ENCODE data around the gene CARMIL3.

CARMIL3 gene

DNA sequence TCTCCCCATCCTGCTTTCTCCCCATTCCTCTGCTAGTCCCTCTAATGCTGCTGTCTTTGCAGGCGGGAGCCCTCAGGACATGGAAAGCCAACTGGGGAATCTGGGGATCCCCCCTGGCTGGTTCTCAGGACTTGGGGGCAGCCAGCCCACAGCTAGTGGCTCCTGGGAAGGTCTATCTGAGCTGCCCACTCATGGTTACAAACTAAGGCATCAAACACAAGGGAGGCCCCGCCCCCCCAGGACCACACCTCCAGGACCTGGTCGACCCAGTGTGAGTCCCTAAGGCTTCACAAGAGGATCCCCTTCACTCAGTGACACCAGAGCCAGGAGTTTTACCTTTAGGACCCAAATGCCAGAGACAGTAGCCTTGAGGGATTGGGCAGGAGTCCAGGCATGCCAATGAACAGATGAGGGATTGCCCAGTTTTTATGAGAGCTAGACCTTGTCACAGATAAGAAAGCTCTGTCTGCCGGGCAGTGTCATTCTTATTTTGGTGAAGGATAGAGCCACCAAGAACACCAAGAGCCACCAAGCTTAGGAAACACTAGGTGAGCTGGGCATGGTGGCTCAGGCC, 11.5 kb downstream of the CARMIL3 start:
- no peak for DNase-seq (ENCODE audit: low read depth in 2 of 2)

DNA sequence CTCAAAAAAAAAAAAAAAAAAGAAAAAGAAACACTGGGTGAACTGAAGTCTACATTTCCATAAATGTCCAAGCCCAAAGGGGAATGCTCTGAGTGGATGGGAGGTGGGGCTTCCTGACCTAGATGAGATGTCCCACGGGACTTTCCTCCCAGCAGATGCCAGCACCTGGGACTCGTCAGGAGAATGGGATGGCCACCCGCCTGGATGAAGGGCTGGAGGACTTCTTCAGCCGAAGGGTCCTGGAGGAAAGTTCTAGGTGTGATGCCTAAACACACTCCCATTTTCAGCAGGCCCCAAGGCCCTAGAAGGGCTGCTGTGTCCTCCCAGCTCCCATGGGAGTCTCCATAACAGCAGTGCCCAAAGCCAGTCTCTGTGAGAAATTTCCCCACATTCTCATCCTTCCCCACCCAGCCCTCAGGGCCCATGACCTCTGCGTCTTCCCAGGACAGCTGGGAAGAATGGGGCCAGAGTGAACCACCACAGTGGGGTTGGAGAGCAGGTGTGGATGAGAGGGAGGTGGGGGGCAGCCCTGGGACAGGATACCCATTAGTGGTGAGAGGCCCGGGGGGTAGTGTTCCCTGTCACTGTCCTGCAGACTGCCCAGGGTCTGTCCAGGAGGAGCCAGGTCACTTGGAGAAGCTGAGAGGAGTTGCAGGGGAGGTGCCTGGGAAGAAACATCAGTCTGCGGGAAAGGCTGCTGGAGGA, 12.4 kb downstream of the CARMIL3 start:
- no peak for DNase-seq (ENCODE audit: low read depth in 2 of 2)

DNA sequence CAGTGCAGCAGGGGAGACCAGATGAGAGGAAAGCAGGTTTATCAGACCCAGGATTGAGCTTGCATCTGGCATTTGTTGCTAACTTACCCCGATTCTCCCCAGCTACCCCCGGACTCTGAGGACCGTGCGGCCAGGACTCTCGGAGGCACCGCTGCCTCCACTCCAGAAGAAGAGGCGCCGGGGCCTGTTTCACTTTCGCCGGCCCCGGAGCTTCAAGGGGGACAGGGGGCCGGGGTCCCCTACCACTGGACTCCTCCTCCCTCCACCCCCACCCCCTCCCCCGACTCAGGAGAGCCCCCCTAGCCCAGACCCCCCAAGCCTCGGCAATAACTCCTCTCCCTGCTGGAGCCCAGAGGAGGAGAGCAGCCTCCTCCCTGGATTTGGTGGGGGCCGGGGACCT, 13.0 kb downstream of the CARMIL3 start:
- DNase-seq (ENCODE audit: low read depth in 2 of 2) = no peak

DNA sequence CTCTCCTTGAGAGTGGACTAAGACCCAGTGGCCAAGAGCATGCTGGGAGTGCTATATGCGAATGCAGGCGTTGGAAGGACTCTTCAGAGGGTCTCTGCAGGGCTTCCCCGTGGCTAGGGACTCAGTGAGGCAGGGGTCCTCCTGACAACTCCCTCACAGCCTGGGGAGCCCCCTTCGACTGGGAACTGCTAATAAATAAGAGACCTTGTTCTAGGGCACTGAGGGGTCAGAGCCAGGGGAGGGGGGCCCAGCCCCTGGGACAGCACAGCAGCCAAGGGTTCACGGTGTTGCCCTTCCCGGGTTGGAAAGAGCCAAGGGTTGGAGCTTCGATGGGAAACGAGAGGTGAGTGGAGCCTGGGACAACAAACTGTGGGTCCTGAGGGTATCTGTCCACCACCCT, 13.6 kb downstream of the CARMIL3 start:
- DNase-seq (ENCODE audit: low read depth in 2 of 2) = no peak

DNA sequence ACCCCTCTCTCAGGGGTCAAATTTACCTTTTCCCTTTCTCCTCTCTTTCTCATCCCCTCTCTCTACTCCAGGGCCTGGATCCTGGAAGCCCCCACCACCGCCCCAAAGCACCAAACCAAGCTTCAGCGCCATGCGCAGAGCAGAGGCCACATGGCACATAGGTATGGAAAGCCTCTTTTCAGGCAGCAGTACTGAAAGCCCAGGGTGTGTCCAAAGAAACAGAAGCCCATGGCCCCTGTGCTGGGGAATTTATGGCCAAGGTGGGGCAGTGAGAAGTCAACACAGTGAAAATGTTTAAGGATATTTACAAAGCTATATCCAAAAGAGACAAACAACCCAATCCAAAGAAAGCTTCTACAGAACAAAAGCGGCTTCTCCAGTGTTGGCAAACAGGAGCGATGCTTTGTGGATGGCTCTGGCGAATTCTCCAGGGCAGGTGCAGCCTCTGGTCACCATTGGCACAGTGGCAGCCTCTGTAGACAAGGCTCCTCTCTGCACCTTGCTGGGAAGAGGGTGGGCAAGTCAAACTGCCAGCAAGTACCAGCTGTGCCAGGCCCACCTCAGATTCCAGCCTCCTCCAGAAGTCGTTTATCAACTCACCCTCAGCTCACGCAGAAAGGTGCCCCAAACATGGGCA, 14.8 kb downstream of the CARMIL3 start:
- DNase-seq (ENCODE audit: low read depth in 2 of 2) = no peak

DNA sequence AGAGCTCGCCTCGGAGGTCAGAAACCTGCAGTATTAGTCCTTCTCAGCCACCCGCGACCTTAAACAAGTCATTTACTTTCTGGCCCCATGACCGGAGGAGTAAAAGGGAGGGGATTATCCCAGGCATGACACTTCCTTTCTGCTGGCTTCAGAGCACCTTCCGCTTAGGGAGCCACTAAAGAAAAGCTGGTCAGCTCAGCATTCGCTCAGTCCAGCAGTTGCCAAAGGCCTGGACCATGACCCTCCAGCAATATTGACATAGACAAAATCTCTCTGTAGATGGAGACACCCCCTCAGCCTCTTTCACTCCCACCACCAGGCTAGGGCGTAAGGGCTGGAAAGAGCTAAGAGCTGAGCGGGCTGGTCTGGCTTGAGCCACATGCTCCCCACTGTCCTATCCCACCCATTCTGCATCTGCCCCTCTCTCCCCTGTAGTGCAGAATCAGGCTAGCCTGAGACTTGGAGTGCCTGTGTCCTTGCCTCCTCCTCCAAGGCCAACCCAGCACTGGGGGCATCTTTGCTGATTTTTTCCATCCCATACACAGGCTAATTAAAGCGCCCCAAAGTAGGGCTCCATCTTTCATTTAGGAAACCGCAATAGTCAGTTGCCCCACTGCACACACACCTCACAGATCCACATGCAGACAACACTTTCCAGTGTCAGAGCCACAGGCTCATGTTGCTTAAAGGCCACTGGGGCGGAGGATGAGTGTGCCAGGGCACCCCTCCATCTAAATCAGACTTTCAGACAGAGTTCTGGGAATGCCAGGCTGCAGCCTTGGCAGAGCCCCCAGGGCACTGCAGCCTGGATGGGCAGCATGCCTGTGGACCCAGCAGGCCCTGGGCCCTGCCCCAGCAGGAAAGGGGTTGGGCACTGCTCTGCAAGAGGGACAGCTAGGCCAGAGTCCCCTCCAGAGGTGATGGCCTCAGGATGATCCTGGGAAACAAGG, 15.6 kb downstream of the CARMIL3 start:
- no peak for DNase-seq (ENCODE audit: low read depth in 2 of 2)

DNA sequence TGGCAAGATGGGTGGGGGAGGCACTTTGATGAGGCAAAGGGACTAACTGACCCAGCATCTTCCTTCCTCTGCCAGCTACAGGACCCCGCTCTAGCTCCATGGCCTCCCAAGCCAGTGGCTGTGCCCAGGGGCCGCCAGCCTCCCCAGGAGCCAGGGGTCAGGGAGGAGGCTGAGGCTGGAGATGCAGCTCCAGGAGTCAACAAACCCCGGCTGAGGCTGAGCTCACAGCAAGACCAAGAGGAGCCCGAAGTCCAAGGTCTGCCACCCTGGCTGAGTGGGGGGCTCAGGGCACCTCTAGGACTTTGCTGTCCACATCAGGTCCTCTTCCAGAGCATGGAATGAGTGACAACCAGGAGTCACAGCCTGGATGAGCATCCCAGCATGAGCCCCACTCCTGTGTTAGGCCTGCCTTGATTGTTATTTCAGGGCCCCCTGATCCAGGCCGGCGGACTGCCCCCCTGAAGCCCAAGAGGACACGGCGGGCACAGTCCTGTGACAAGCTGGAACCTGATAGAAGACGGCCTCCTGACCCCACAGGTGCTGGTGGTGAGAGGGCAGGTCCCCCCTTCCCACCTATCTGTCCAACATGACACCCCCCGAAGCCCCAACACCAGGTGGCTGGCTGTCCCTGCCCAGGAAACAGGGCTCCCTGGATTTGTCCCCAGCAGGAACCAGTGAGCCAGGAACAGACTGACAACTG, 17.1 kb downstream of the CARMIL3 start:
- DNase-seq (ENCODE audit: low read depth in 2 of 2) = no peak

DNA sequence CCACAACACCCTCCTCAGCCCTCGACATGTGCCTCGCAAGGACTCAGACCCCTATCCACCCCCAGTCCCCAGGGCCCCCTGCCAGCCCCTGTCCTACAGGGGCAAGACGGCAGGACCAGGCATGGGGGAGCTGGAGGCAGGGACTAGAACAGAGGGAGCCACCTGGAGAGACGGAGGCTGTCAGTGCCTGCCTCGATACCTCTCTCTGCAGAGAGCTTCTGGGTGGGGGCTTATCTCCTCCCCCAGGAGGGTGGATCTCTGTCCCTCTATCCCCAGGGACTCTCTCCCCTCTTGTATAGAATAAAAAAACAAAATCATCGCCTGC, 17.6 kb downstream of the CARMIL3 start:
- no peak for DNase-seq (ENCODE audit: low read depth in 2 of 2)

DNA sequence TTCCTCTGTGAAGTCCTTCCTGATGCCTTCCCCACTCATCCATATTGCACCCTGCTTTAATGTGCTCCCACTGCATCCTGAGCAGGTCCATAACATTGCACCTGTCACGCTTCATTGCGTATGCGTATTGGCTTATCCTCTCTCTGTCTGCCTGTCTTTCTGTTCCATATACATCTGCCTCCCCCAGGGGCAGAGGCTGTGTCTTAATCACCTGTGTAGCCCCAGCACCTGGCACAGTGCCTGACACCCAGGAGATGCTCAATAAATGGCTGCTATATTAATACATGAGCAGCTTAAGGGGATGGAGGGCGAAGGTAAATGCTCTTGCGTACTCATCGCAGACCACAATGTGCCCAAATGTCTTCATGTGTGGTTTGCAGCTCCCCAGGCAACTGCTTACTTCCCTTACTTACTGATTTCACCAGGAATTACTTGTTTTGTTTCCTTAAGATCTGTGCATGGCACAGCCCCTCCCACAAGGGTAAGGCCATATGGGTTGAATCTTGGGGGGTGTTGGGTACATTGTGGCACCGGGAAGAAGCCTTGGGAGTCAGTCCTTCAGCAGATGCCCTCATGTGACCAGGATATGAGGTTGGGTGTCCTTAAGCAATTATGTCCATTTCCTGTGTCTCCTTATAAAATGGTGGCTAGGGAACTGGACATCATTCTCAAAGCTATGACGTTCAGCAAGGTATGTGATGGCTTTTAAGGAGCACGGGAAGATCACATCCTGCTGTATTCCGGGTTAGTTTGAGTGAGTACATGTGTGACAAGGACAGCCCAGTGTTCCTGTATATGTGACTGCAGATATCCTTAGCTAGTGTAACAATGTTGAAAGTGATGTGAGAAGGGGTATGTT, 18.7 kb downstream of the CARMIL3 start:
- no peak for DNase-seq (ENCODE audit: low read depth in 2 of 2)

DNA sequence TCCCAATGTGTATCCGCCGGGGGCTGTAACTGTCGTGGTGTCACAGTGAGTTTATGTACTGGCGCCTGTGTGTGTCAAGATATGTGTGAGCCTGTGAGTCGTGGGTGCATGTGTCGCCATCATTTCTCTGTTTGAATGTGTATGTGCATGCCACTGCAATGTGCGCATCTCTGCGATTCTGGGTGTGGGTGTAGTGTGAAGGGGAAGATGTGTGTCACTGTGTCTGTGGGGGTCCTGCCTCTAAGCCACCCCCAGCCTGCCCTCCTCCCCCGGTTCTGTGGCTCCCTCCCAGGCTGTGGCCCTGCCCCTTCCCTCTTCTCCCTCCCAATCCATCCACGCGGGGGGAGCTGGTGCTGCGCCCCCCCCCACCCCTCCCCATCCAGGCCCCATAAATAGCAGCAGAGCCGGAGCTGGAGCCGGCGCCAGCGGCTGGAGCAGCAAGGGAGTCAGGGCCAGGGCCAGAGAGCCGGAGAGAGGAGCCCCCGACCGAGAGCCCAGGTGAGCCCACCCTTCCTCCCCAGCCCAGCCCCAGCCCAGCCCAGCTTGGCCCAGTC, 19.4 kb downstream of the CARMIL3 start, which contains the start of gene CPNE6:
Gene CPNE6 (plus strand): TSS at position 419 of the 554 bp plus-strand sequence. CDS start 1,375 bp downstream, outside the sequence.
- no peak for DNase-seq (ENCODE audit: low read depth in 2 of 2)

DNA sequence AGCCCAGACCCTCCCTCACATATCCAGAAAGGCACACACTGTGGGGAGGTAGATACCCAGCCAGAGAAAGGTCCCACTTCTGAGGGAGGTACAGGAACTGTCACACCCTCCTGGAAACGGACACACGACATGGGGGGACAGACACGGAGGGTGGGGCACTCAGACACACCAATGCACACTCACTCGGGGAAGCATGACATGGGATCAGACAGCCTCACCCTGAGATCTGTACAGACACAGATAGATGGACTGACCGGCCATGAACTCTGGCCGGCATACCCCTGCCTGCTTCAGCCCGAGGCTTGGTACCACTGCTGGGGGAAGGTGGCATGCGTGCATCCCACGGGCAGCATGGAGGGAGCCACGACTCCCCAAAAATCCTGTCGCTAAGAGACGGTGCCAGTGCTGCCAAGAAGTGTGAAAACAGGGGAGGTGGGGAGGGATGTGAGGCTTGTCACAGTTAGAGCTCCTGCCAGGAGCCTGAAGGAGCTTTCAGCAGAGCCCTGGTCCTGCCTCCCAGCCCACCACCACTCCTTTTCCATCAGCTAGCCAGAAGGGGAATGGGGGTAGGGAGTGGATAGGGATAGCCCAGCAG, 20.1 kb downstream of the CARMIL3 start:
- DNase-seq (ENCODE audit: low read depth in 2 of 2) = no peak

DNA sequence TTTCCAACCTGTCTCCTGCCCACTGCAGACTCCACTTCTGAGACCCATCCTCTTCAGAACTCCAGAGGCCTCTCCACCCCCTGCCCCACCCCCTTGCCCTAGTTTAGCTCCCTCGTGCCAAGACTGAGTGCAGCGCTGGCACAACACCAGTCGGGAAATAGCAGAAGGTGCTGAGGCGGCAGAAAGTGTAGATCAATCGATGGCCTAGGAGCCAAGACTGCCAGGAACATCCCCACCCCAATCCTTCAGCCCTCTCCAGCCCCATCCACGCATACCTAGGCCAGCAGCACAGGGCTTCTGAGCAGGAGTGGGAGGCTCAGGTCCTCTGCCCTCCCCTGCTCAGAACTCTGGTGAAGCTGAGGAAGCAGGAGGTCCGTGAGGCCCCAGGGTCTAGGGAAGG, 20.6 kb downstream of the CARMIL3 start:
- DNase-seq (ENCODE audit: low read depth in 2 of 2) = no peak

DNA sequence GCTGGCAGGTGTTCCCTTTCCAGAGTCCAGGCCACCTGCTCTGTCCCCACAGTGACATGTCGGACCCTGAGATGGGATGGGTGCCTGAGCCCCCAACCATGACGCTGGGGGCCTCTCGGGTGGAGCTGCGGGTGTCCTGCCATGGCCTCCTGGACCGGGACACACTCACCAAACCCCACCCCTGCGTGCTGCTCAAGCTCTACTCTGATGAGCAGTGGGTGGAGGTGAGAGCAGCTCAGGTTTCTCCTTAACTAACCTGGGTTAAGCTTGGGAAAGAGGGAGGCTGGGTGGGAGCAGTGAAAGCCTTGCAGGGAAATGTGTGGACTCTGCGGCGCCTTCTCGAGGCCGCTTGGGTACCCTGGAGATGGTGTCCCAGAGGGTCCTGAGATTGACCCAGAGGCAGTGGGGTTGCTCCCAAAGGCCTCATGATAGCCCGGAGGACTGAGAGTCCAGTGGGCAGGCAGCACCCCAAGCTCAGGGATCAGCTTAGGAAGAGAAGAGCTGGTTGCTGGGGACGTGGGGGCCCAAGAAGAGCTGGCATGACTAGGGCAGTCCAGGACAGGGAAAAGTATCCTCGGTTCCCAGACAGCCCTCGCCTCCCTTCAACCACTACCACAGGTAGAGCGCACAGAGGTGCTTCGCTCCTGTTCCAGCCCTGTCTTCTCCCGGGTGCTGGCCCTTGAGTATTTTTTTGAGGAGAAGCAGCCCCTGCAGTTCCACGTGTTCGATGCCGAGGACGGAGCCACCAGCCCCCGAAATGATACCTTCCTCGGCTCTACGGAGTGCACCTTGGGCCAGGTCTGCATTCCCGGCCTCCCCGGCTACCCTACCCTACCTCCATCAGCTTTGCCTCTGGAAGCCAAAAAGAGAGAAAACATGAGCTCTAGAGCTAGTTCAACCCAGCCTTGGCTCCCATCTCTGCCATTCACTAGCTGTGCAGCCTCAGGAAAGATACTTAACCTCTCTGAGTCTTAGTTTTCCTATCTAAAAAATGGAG, 21.4 kb downstream of the CARMIL3 start:
- DNase-seq (ENCODE audit: low read depth in 2 of 2) = no peak

DNA sequence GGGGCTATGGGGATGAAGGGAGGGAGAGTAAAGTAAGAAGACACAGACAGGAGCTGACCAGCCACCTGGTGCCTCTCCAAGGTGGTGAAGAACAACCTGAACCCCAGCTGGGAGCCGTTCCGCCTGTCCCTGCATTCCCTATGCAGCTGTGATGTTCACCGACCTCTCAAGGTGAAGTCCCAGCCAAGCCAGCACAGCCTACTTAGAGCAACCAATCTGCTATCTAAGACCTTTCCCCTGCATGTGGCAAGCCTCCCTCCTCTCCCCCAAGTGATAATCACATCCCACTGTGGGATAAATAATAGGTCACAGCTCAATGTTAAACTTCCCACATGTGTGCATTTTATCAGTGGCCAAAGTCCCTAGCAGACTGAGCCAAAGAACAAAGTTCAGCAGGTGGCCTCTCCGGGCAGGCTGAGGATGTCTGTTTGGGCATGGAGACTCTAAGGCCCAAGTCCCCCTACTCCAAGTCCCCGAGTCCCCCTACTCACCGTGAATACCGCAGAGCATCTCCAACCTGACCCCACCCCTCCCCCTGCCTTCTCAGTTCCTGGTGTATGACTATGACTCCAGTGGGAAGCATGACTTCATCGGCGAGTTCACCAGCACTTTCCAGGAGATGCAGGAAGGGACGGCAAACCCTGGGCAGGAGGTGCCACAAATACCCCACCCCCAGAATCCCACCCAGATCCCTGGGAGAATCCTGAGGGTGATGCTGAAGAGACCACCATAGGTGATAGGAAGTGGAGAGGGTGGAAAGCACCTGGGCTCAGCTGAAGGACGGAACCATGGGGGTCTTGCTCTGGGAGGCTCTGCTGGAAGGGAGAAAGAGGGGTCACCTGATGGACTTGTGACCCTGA, 23.0 kb downstream of the CARMIL3 start:
- no peak for DNase-seq (ENCODE audit: low read depth in 2 of 2)

DNA sequence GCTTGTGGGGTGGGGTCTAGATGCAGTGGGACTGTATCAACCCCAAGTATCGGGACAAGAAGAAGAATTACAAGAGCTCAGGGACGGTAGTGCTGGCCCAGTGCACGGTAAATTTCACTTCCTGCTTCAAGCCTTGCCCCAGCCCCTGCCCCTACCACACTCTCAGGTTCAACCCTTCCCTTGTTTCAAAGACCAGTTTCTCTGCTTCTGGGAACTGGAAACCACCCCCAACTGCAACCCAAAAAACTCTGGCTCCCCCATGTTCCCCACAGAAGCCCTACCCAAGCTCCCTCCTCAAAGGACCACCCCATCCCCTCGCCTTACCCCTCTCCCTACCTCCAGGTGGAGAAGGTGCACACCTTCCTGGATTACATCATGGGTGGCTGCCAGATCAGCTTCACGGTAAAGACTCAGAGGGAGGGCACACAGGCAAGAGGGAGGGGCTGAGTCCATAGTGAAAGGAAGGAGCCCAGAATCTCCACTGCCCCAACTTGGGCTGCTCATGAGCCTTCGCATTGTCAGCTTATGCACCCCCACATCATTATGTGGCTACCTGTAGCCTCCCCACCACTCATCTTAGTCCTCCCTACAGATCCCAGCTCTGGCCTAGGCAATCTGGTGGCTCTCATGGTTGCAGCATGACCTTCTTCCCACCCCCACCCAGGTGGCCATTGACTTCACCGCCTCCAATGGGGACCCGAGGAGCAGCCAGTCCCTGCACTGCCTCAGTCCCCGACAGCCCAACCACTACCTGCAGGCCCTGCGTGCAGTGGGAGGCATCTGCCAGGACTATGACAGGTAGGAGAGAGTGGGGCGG, 23.9 kb downstream of the CARMIL3 start:
- DNase-seq (ENCODE audit: low read depth in 2 of 2) = no peak

DNA sequence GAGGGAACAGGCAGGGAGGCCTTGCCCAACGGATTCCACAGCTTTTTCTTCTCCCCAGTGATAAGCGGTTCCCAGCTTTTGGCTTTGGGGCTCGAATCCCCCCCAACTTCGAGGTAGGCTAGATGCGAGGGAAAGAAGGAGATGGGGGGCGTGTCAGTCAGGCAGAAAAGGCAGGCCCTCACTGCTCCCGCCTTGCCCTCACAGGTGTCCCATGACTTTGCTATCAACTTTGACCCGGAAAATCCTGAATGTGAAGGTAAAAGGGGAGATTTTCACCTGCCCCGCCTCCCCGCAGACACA, 24.4 kb downstream of the CARMIL3 start:
- no peak for DNase-seq (ENCODE audit: low read depth in 2 of 2)

DNA sequence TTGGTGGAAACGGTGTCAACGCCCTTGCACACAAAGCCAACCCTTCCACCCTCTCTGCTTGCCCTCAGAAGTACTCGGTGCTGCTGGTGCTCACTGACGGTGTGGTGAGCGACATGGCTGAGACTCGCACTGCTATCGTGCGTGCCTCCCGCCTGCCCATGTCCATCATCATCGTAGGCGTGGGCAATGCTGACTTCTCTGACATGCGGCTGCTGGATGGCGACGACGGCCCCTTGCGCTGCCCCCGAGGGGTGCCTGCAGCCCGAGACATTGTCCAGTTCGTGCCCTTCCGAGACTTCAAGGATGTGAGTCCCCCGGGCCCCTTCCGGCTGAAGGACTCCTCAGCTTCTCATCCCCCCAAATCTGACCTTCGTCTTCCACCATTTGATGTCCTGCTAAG, 25.3 kb downstream of the CARMIL3 start:
- no peak for DNase-seq (ENCODE audit: low read depth in 2 of 2)

Data from stimulated activated CD8-positive, alpha-beta memory T cell treated with anti-CD3 and anti-CD28 coated beads, Interleukin-15, amount 100 ng/mL, for 4 hours (primary cell).